ENCODE measurements around the gene ULK3.

GRCh38 chr15:74889390-74889882 lies 46.5 kb upstream of the ULK3 start:
- TF ChIP-seq CTCF (IDR thresholded peaks at IDR 0.05), result no peak
- TF ChIP-seq POLR2A (IDR thresholded peaks at IDR 0.05), result no peak
